Upper lobe of left lung (tissue), 6 donors: ENCODE measurements around the gene SLC29A1. TPM values are rescaled to one million over a fixed set of nuclear protein-coding genes. Genes with fewer than 3 reads are reported as not detected.
A peak's percentile ranks its signal among the peaks of the same experiment; 100 is the strongest.

Experiments used
- ATAC-seq, 2 donors: fragments of 200-7000 bp; cut with Tn5 transposase; one replicate each; pipeline ENCODE4 v1.9.1; 2022; ENCODE audit warnings: mild to moderate bottlenecking in 2 of 2, moderate library complexity in 2 of 2; ENCODE audit not compliant: low FRiP score in 2 of 2
- DNase-seq, 2 donors: peaks; one replicate each; pipeline ENCODE4 v3.0.0-alpha.2; 2019 to 2020
- H3K27ac ChIP-seq, 4 donors: fragments of 200-600 bp; sonication (generic); one replicate each; pipeline ENCODE4 v1.5.1; 2016 to 2019
- H3K27me3 ChIP-seq, 4 donors: fragments of 200-600 bp; sonication (generic); one replicate each; pipeline ENCODE4 v1.5.1; 2017 to 2019
- H3K36me3 ChIP-seq, 4 donors: fragments of 200-600 bp; sonication (generic); one replicate each; pipeline ENCODE4 v1.5.1; 2016 to 2019
- H3K4me1 ChIP-seq, 4 donors: fragments of 200-600 bp; sonication (generic); one replicate each; pipeline ENCODE4 v1.5.1; 2018 to 2019
- H3K4me3 ChIP-seq, 4 donors: fragments of 200-600 bp; sonication (generic); one replicate each; pipeline ENCODE4 v1.5.1; 2017 to 2019; ENCODE audit warnings: mild to moderate bottlenecking in 2 of 4, moderate library complexity in 1 of 4
- H3K9me3 ChIP-seq, 4 donors: fragments of 200-600 bp; sonication (generic); one replicate each; pipeline ENCODE4 v1.5.1; 2018 to 2019
- EP300 ChIP-seq, 4 donors: sonication (generic); formaldehyde crosslinking; IDR thresholded peaks; one replicate each; pipeline ENCODE4 v1.5.1; 2017; ENCODE audit warnings: antibody characterized with exemption in 4 of 4, control low read depth in 2 of 4
- POLR2A ChIP-seq, 4 donors: fragments of 450-650 bp; IDR thresholded peaks; one replicate each; pipeline ENCODE4 v1.5.1; 2016 to 2017; ENCODE audit warnings: antibody characterized with exemption in 4 of 4, mild to moderate bottlenecking in 2 of 4
- POLR2AphosphoS5 ChIP-seq, 2 donors: sonication (generic); formaldehyde crosslinking; IDR thresholded peaks; one replicate each; pipeline ENCODE4 v1.5.1; 2017; ENCODE audit warnings: antibody characterized with exemption in 2 of 2
- WGBS, 2 donors: methylation state at CpG; one replicate each; pipeline ENCODE4 v1.1.5; 2017 to 2018; 5-methylcytosine and 5-hydroxymethylcytosine counted together
- total RNA-seq, 6 donors: library from RNA; depleted of rRNA in 4 of 6; stranded (reverse); fragments of >200 nt in 4 of 6; gene quantifications; one replicate each; pipeline versions ENCODE4 v1.1.0 to v1.2.1, GENCODE V29; 2016 to 2021
- TF ChIP-seq, protein P1 (sequence below), 6 experiments: fragments of 450-650 bp in 4 of 6; fragments of 200-600 bp in 2 of 6; sonication (generic) in 2 of 6; IDR thresholded peaks; one replicate each; pipeline ENCODE4 v1.5.1; 2016 to 2019; ENCODE audit warnings: antibody characterized with exemption in 6 of 6
- donor health status: DM: no; HTN: no; CAD: no; lungs with moderate emphysema.
- donor health status: DM: no; HTN: yes; CAD: no; lungs with severe emphysema.

The SLC29A1 gene
- total RNA-seq, 6 donors from 2014 or later: 38.3 to 93.2 (median 45.8) TPM

DNA sequence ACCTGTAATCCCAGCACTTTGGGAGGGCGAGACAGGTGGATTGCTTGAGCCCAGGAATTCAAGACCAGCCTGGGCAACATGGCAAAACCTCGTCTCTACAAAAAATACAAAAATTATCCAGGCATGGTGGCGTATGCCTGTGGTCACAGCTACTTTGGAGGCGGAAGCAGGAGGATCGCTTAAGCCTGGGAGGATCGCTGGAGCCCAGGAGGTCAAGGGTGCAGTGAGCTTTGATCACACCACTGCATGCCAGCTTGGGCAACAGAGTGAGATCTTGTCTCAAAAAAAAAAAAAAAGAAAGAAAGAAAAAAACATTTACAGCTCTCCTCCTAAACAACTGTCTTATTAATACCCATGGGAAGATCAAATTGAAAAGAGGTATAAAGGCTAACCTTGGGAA is 15.4 kb upstream of the SLC29A1 start:
- H3K27ac ChIP-seq: no peak overlapping the region
- no peak for TF ChIP-seq POLR2A (IDR thresholded peaks at IDR 0.05)
- TF ChIP-seq POLR2AphosphoS5 (IDR thresholded peaks at IDR 0.05): no peak
- TF ChIP-seq, protein P1, sequence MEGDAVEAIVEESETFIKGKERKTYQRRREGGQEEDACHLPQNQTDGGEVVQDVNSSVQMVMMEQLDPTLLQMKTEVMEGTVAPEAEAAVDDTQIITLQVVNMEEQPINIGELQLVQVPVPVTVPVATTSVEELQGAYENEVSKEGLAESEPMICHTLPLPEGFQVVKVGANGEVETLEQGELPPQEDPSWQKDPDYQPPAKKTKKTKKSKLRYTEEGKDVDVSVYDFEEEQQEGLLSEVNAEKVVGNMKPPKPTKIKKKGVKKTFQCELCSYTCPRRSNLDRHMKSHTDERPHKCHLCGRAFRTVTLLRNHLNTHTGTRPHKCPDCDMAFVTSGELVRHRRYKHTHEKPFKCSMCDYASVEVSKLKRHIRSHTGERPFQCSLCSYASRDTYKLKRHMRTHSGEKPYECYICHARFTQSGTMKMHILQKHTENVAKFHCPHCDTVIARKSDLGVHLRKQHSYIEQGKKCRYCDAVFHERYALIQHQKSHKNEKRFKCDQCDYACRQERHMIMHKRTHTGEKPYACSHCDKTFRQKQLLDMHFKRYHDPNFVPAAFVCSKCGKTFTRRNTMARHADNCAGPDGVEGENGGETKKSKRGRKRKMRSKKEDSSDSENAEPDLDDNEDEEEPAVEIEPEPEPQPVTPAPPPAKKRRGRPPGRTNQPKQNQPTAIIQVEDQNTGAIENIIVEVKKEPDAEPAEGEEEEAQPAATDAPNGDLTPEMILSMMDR (IDR thresholded peaks at IDR 0.05): no peak
- no peak for TF ChIP-seq EP300 (IDR thresholded peaks at IDR 0.05)
- H3K27me3 ChIP-seq: no peaks in the 10 kb centered on the region
- no peaks in the 10 kb centered on the region for H3K4me1 ChIP-seq
- 93 to 94% methylated on average over 6 of the region's 6 CpGs for WGBS, 2 donors
- no peaks in the 10 kb centered on the region for H3K36me3 ChIP-seq
- no peak overlapping the region for H3K4me3 ChIP-seq
- DNase-seq: no peak
- H3K9me3 ChIP-seq: no peaks in the 10 kb centered on the region
- no peak for ATAC-seq

DNA sequence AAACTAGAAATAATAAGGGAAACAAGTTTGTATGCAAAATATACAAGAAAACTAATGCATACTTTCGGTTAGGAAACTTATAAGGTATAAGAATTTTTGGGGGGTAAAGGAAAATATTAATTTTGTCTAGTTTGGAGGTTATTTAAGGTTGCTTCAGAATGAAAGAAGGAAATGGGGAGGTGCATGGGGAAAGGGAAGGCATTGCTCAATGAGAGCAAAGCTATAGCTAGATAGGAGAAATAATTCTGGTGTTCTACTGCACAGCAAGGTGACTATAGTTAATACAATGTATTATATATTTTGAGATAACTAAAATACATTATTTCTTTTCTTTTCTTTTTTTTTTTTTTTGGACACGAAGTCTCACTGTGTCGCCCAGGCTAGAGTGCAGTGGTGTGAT is 12.1 kb upstream of the SLC29A1 start:
- ATAC-seq: no peak
- 77 to 86% methylated on average over 3 of the region's 3 CpGs for WGBS, 2 donors

DNA sequence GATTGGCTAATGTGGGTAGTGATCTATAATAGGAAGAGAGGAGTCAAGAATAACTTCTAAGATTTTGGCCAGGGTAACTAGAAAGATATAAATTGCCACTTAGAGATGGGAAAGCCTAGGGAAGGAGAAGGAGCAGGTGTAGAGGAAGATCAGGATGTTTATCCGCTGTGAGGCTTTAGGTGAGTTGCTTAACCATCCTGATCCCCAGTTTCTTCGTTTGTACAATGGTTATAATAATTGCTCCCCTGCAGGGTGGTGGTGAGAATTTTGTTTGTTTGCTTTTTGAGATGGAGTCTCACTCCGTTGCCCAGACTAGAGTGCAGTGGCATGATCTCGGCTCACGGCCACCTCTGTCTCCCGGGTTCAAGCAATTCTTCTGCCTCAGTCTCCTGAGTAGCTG is 9.1 kb upstream of the SLC29A1 start:
- TF ChIP-seq POLR2A (IDR thresholded peaks at IDR 0.05) (no peak), EP300 (IDR thresholded peaks at IDR 0.05) (no peak), POLR2AphosphoS5 (IDR thresholded peaks at IDR 0.05) (no peak)
- TF ChIP-seq, protein P1 (IDR thresholded peaks at IDR 0.05): no peak
- ATAC-seq (no peak), DNase-seq (no peak)
- no peaks in the 10 kb centered on the region for H3K9me3 ChIP-seq
- no peak overlapping the region for H3K27ac ChIP-seq
- H3K4me1 ChIP-seq: peaks cover 23 to 29% (median 26%) of the 10 kb centered on the region in 4 donors
- no peak overlapping the region for H3K4me3 ChIP-seq
- WGBS, 2 donors: 89 to 92% methylated on average over 6 of the region's 6 CpGs
- H3K27me3 ChIP-seq: no peaks in the 10 kb centered on the region
- H3K36me3 ChIP-seq: no peaks in the 10 kb centered on the region

More for the DNA sequence above, 12.1 kb upstream of the SLC29A1 start:
- no peak for TF ChIP-seq EP300 (IDR thresholded peaks at IDR 0.05)
- TF ChIP-seq, protein P1 (IDR thresholded peaks at IDR 0.05): no peak
- TF ChIP-seq POLR2A (IDR thresholded peaks at IDR 0.05): no peak
- no peak for TF ChIP-seq POLR2AphosphoS5 (IDR thresholded peaks at IDR 0.05)
- Histone ChIP-seq H3K9me3 (no peaks in the 10 kb centered on the region), H3K4me3 (no peak overlapping the region), H3K4me1 (peaks cover 0 to 1% (median 0%) of the 10 kb centered on the region in 4 donors), H3K27me3 (no peaks in the 10 kb centered on the region), H3K27ac (no peak overlapping the region), H3K36me3 (no peaks in the 10 kb centered on the region)
- DNase-seq: no peak

DNA sequence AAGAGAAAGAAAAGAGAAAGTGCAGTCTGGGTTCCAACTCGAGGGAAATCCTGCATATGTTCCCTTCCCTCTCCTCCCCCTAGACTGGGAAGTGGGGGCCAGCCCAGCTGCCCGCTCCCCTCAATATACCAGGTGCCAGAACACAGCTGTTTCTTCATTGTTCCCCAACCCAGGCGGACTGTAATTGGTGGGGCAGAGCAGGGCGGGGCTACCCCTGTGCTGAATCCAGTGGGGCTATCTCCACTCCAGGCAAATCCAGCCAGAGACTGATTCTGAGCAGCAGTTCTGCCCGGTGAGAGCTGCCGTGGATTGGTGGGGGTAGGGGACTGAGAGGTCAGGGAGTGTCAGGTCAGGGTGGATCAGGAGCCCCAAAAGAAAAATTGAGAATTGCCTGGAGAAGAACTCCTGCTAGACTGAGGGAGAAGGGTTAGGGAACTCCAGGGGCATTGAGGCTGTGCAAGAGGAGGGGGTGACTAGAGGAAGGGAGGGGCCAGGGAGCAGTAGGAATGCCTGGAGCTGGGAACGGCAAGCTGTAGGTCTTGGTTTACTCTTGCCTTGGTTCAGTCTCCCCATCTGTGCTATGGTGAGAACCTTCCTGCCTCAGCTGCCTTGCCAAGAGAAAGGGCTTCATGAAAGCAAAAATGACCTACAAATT is 6.6 kb upstream of the SLC29A1 start, which contains the start of gene MYMX:
MYMX (plus strand) TSS at position 250 of the 655 bp plus-strand sequence. CDS start 546 bp downstream, outside the sequence.
- H3K27ac ChIP-seq: peak within 1 kb of the TSS; percentile 86 to 91 (median 87)
- H3K27me3 ChIP-seq: no peaks in the 10 kb centered on the region
- no peak for TF ChIP-seq POLR2A (IDR thresholded peaks at IDR 0.05)
- TF ChIP-seq, protein P1 (IDR thresholded peaks at IDR 0.05): no peak
- no peak for TF ChIP-seq EP300 (IDR thresholded peaks at IDR 0.05)
- TF ChIP-seq POLR2AphosphoS5 (IDR thresholded peaks at IDR 0.05): no peak
- DNase-seq (peak in 1 of 2 donors; percentile 26), ATAC-seq (no peak)
- no peak within 1 kb of the TSS for H3K4me3 ChIP-seq
- WGBS, 2 donors: 46 to 50% methylated on average over 7 of the region's 7 CpGs
- H3K4me1 ChIP-seq: peaks cover 34 to 51% (median 47%) of the 10 kb centered on the region in 4 donors
- no peaks in the 10 kb centered on the region for H3K9me3 ChIP-seq
- no peaks in the 10 kb centered on the region for H3K36me3 ChIP-seq
